Gastroesophageal sphincter (tissue), 4 donors: Measurements from ENCODE around the gene POMGNT2. TPM values are rescaled to one million over a fixed set of nuclear protein-coding genes. Genes with fewer than 3 reads are reported as not detected.

Experiments
- ATAC-seq: fragments of 150-250 bp; one replicate; pipeline ENCODE4 v1.9.1; 2016; ENCODE audit warnings: mild to moderate bottlenecking, moderate library complexity
- H3K27ac ChIP-seq, 4 donors: fragments of 200-600 bp; sonication (generic) in 3 of 4; 1 replicate in 3 of 4; 2 replicates in 1 of 4; pipeline ENCODE4 v1.5.1; 2016 to 2019
- H3K27me3 ChIP-seq: fragments of 200-600 bp; sonication (generic); one replicate; pipeline ENCODE4 v1.5.1; 2019
- H3K36me3 ChIP-seq, 2 donors: fragments of 200-600 bp; sonication (generic); one replicate each; pipeline ENCODE4 v1.5.1; 2019; ENCODE audit warnings: control low read depth in 1 of 2
- H3K4me1 ChIP-seq, 3 donors: fragments of 200-600 bp; sonication (generic); 1 replicate in 2 of 3; 2 replicates in 1 of 3; pipeline ENCODE4 v1.5.1; 2016 to 2019; ENCODE audit warnings: control low read depth in 2 of 3
- H3K4me3 ChIP-seq, 2 donors: fragments of 200-600 bp; sonication (generic); one replicate each; pipeline ENCODE4 v1.5.1; 2019; ENCODE audit warnings: mild to moderate bottlenecking in 1 of 2, moderate library complexity in 1 of 2
- H3K9me3 ChIP-seq, 3 donors: fragments of 200-600 bp; sonication (generic); one replicate each; pipeline ENCODE4 v1.5.1; 2017 to 2019; ENCODE audit warnings: control low read depth in 2 of 3
- CTCF ChIP-seq, 4 experiments: fragments of 200-600 bp in 2 of 4; fragments of 450-650 bp in 2 of 4; sonication (generic) in 1 of 4; IDR thresholded peaks; one replicate each; pipeline ENCODE4 v1.5.1; 2017 to 2019; ENCODE audit warnings: antibody characterized with exemption in 4 of 4, mild to moderate bottlenecking in 2 of 4, moderate library complexity in 2 of 4
- EP300 ChIP-seq: sonication (generic); formaldehyde crosslinking; IDR thresholded peaks from one replicate; pipeline ENCODE4 v1.6.1; 2017; ENCODE audit warnings: antibody characterized with exemption, mild to moderate bottlenecking
- POLR2A ChIP-seq, 2 donors: fragments of 450-650 bp; IDR thresholded peaks; one replicate each; pipeline ENCODE4 v1.6.1; 2017; ENCODE audit warnings: antibody characterized with exemption in 2 of 2, mild to moderate bottlenecking in 2 of 2, moderate library complexity in 1 of 2
- POLR2AphosphoS5 ChIP-seq: sonication (generic); formaldehyde crosslinking; IDR thresholded peaks from one replicate; pipeline ENCODE4 v1.6.1; 2017; ENCODE audit warnings: antibody characterized with exemption
- WGBS, 2 donors: methylation state at CpG; one replicate each; pipeline ENCODE4 v1.1.5; 2018; ENCODE audit warnings: low coverage in 1 of 2; 5-methylcytosine and 5-hydroxymethylcytosine counted together
- total RNA-seq, 4 donors: library from RNA; depleted of rRNA; stranded (reverse); fragments of >200 nt; gene quantifications; one replicate each; pipeline ENCODE4 v1.1.0, GENCODE V29; 2016

POMGNT2 gene
- total RNA-seq, 4 donors from 2014 or later: 23.9 to 39.7 (median 34.9) TPM

DNA sequence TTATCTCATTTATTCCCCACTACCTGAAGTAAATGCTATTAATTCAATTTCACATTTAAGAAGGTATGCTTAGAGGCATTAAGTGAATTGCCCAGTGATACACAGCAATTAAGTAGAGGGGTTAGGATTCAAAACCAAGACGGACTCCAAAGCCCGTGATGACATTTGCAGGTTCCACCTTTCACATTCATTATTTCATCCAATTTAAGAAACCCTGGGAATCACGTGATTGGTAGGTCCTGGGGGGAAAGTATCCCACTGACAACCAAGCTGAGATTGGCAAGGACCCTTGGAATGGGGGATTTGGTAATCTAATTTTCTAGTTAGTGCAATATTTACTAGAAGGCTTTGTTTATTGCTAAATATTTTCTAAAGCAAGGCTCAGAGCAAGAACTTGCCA lies 1.8 kb downstream of the POMGNT2 start:
- no peak for ATAC-seq
- H3K36me3 ChIP-seq: no peaks in the 10 kb centered on the region
- no peaks in the 10 kb centered on the region for H3K27me3 ChIP-seq
- WGBS, 2 donors: 77 to 81% methylated on average over 3 of the region's 3 CpGs
- H3K27ac ChIP-seq: no peak overlapping the region
- H3K4me1 ChIP-seq: peaks cover 0 to 44% (median 2%) of the 10 kb centered on the region in 3 donors
- TF ChIP-seq CTCF (IDR thresholded peaks at IDR 0.05) (no peak), POLR2A (IDR thresholded peaks at IDR 0.05) (no peak), EP300 (no peak), POLR2AphosphoS5 (no peak)
- no peaks in the 10 kb centered on the region for H3K9me3 ChIP-seq
- no peak overlapping the region for H3K4me3 ChIP-seq

GRCh38 chr3:43102773-43103480 lies 3.0 kb downstream of the POMGNT2 start:
- H3K4me3 ChIP-seq: no peak overlapping the region
- H3K4me1 ChIP-seq: peaks cover 0 to 44% (median 2%) of the 10 kb centered on the region in 3 donors
- no peak overlapping the region for H3K27ac ChIP-seq
- TF ChIP-seq POLR2A (IDR thresholded peaks at IDR 0.05) (no peak), POLR2AphosphoS5 (peak; percentile 14)
- no peaks in the 10 kb centered on the region for H3K27me3 ChIP-seq
- 20 to 40% methylated on average over 1 to 2 of the region's 2 CpGs for WGBS, 2 donors
- no peaks in the 10 kb centered on the region for H3K9me3 ChIP-seq
- no peak for ATAC-seq
- no peaks in the 10 kb centered on the region for H3K36me3 ChIP-seq

- Histone ChIP-seq H3K27me3 (no peaks in the 10 kb centered on the region), H3K27ac (no peak overlapping the region), H3K36me3 (no peaks in the 10 kb centered on the region), H3K4me3 (no peak overlapping the region), H3K9me3 (no peaks in the 10 kb centered on the region), H3K4me1 (peaks cover 0 to 38% (median 0%) of the 10 kb centered on the region in 3 donors)
- WGBS, 2 donors: 98% methylated on average over 5 of the region's 8 CpGs; no CpG with 5 or more reads in 1 of the 2 donors
- no peak for TF ChIP-seq EP300
- TF ChIP-seq POLR2AphosphoS5: no peak
- TF ChIP-seq POLR2A (IDR thresholded peaks at IDR 0.05): no peak
- TF ChIP-seq CTCF (IDR thresholded peaks at IDR 0.05): no peak
- ATAC-seq: no peak
These were observed 7.1 kb downstream of the POMGNT2 start for GRCh38 chr3:43098761-43099160.

- TF ChIP-seq CTCF (IDR thresholded peaks at IDR 0.05) (no peak), POLR2A (IDR thresholded peaks at IDR 0.05) (no peak), EP300 (no peak), POLR2AphosphoS5 (no peak)
- Histone ChIP-seq H3K27ac (no peak overlapping the region), H3K4me1 (peaks cover 0 to 38% (median 0%) of the 10 kb centered on the region in 3 donors), H3K27me3 (no peaks in the 10 kb centered on the region), H3K36me3 (no peaks in the 10 kb centered on the region), H3K9me3 (no peaks in the 10 kb centered on the region), H3K4me3 (no peak overlapping the region)
- ATAC-seq: no peak
- WGBS, 2 donors: 62% methylated on average over 3 of the region's 5 CpGs; no CpG with 5 or more reads in 1 of the 2 donors
These were observed 8.3 kb downstream of the POMGNT2 start for GRCh38 chr3:43097400-43098080.

- TF ChIP-seq EP300 (no peak), POLR2AphosphoS5 (no peak), CTCF (IDR thresholded peaks at IDR 0.05) (no peak), POLR2A (IDR thresholded peaks at IDR 0.05) (no peak)
- H3K36me3 ChIP-seq: no peaks in the 10 kb centered on the region
- no peak for ATAC-seq
- no peak overlapping the region for H3K27ac ChIP-seq
- WGBS, 2 donors: 93% methylated on average over 3 of the region's 3 CpGs; no CpG with 5 or more reads in 1 of the 2 donors
- peaks cover 0 to 38% (median 0%) of the 10 kb centered on the region in 3 donors for H3K4me1 ChIP-seq
- no peaks in the 10 kb centered on the region for H3K27me3 ChIP-seq
- no peak overlapping the region for H3K4me3 ChIP-seq
- no peaks in the 10 kb centered on the region for H3K9me3 ChIP-seq
These were observed 9.1 kb downstream of the POMGNT2 start for GRCh38 chr3:43096761-43097160.
